ENCODE measurements around the gene HSPA12A. TPM values are rescaled to one million over a fixed set of nuclear protein-coding genes. Genes with fewer than 3 reads are reported as not detected.

HSPA12A gene
- total RNA-seq, 1 donor from 2014 or later, result 13.7 TPM

GRCh38 chr10:116768786-116769185, 26.4 kb upstream of the HSPA12A start:
- no peak for DNase-seq (ENCODE audit: low read depth)
- TF ChIP-seq, protein P1, sequence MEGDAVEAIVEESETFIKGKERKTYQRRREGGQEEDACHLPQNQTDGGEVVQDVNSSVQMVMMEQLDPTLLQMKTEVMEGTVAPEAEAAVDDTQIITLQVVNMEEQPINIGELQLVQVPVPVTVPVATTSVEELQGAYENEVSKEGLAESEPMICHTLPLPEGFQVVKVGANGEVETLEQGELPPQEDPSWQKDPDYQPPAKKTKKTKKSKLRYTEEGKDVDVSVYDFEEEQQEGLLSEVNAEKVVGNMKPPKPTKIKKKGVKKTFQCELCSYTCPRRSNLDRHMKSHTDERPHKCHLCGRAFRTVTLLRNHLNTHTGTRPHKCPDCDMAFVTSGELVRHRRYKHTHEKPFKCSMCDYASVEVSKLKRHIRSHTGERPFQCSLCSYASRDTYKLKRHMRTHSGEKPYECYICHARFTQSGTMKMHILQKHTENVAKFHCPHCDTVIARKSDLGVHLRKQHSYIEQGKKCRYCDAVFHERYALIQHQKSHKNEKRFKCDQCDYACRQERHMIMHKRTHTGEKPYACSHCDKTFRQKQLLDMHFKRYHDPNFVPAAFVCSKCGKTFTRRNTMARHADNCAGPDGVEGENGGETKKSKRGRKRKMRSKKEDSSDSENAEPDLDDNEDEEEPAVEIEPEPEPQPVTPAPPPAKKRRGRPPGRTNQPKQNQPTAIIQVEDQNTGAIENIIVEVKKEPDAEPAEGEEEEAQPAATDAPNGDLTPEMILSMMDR (IDR thresholded peaks at IDR 0.05; ENCODE audit: insufficient read depth, low read length, poor library complexity, severe bottlenecking), result no peak
- no peaks in the 10 kb centered on the region for H3K27me3 ChIP-seq (ENCODE audit: control insufficient read depth, insufficient read depth, low read length)
- H3K36me3 ChIP-seq (ENCODE audit: control insufficient read depth, insufficient read depth, low read length), result no peaks in the 10 kb centered on the region
- H3K4me3 ChIP-seq (ENCODE audit: low read depth, low read length), result no peak overlapping the region

- TF ChIP-seq, protein P1 (IDR thresholded peaks at IDR 0.05; ENCODE audit: insufficient read depth, low read length, poor library complexity, severe bottlenecking), result peak; percentile 52
- DNase-seq (ENCODE audit: low read depth), result no peak
- Histone ChIP-seq H3K4me3 (ENCODE audit: low read depth, low read length) (no peak overlapping the region), H3K36me3 (ENCODE audit: control insufficient read depth, insufficient read depth, low read length) (no peaks in the 10 kb centered on the region), H3K27me3 (ENCODE audit: control insufficient read depth, insufficient read depth, low read length) (no peaks in the 10 kb centered on the region)
Measured at GRCh38 chr10:116766837-116767634, 24.7 kb upstream of the HSPA12A start.

DNA sequence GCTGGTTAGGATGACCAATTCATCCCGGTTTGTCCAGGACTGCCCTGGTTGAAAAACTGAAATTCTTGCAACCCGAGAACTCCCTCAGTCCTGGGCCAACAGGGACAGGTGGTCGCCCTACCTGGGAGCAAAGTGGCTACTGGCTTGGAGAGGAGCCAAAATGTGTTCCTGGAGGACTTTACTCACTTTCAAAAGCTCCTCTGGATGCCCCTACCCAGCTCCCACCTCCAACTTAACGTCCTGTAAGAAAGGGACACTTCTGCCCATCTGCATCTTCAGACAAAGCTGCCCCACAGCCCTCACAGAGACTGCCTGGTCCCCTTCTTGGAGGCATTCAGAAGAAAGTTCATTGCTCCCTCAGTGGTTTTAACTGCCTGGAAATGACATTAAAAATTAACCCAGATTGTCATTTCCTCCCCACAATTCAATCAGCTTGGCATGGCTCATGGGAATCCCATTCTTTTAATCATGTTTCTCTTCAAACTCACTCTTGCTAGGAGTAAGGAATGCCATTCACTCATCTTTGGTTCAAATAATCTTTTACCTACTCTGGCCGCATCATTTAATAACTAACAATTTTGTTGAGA, 24.0 kb upstream of the HSPA12A start:
- no peaks in the 10 kb centered on the region for H3K27me3 ChIP-seq (ENCODE audit: control insufficient read depth, insufficient read depth, low read length)
- TF ChIP-seq, protein P1 (IDR thresholded peaks at IDR 0.05; ENCODE audit: insufficient read depth, low read length, poor library complexity, severe bottlenecking), result no peak
- DNase-seq (ENCODE audit: low read depth), result no peak
- no peaks in the 10 kb centered on the region for H3K36me3 ChIP-seq (ENCODE audit: control insufficient read depth, insufficient read depth, low read length)
- H3K4me3 ChIP-seq (ENCODE audit: low read depth, low read length), result no peak overlapping the region

DNA sequence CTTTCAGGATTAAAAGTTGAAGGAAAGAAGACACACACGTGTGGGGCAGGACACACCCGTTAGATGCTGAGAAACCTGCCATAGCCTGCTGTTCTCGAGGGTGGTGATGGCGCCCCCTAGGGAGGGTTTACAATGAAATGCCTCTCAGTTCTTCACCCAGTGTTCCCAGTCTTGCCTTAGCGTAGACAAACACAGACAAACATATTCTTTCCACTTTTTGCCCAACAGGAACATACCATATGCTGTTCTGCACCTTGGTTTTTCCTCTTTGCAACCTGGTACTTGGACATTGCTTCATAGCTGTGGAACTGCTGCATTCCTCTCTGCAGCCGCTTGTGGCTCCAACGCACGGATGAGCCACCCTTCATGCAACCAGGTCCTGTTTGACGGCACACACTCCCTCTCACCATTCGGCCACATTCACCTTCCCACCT, 23.3 kb upstream of the HSPA12A start:
- Histone ChIP-seq H3K4me3 (ENCODE audit: low read depth, low read length) (no peak overlapping the region), H3K27me3 (ENCODE audit: control insufficient read depth, insufficient read depth, low read length) (no peaks in the 10 kb centered on the region), H3K36me3 (ENCODE audit: control insufficient read depth, insufficient read depth, low read length) (no peaks in the 10 kb centered on the region)
- TF ChIP-seq, protein P1 (IDR thresholded peaks at IDR 0.05; ENCODE audit: insufficient read depth, low read length, poor library complexity, severe bottlenecking), result peak; percentile 62
- no peak for DNase-seq (ENCODE audit: low read depth)

GRCh38 chr10:116764979-116765378, 22.6 kb upstream of the HSPA12A start:
- Histone ChIP-seq H3K27me3 (ENCODE audit: control insufficient read depth, insufficient read depth, low read length) (no peaks in the 10 kb centered on the region), H3K36me3 (ENCODE audit: control insufficient read depth, insufficient read depth, low read length) (no peaks in the 10 kb centered on the region), H3K4me3 (ENCODE audit: low read depth, low read length) (no peak overlapping the region)
- DNase-seq (ENCODE audit: low read depth), result no peak
- TF ChIP-seq, protein P1 (IDR thresholded peaks at IDR 0.05; ENCODE audit: insufficient read depth, low read length, poor library complexity, severe bottlenecking), result no peak

All from kidney epithelial cell (primary cell).